Endothelial cell of umbilical vein (primary cell): Measurements from ENCODE around the gene MYO1F. TPM values are rescaled to one million over a fixed set of nuclear protein-coding genes. Genes with fewer than 3 reads are reported as not detected.

Experiments used
- BruUV-seq: library from RNA; stranded (reverse); fragments of 400-500 nt; replicated peaks from 2 replicates; lab custom pipeline; 2021; lab: Mats Ljungman, UMichigan
- CTCF ChIA-PET: fragments of 300-600, 350-600 bp; sonication (Branson Sonifier 250); formaldehyde crosslinking; loops from one replicate; lab custom pipeline; 2021; ENCODE audit warnings: antibody characterized with exemption, inconsistent platforms; lab: Charles Lee
- POLR2A ChIA-PET: fragments of 300-600, 350-600 bp; sonication (Branson Sonifier 250); formaldehyde crosslinking; loops from one replicate; lab custom pipeline; 2021; ENCODE audit warnings: antibody characterized with exemption, inconsistent platforms; lab: Charles Lee
- DNase-seq: peaks from one replicate; pipeline ENCODE4 v3.0.0-alpha.2; 2011; ENCODE audit warnings: low read depth, low spot score
- FAIRE-seq: peaks from 2 replicates; lab custom pipeline; 2011; peaks lifted over from hg19 to GRCh38; lab: Jason Lieb, UNC
- H2AFZ ChIP-seq: 2 replicates; pipeline ENCODE4 v1.6.0; 2012; ENCODE audit warnings: low read depth, low read length, control low read depth, inconsistent platforms
- H3K27ac ChIP-seq: 2 replicates; pipeline ENCODE4 v1.5.1; 2011; ENCODE audit warnings: low read depth, mild to moderate bottlenecking, control low read depth, low read length, moderate library complexity; ENCODE audit not compliant: insufficient read depth
- H3K27me3 ChIP-seq, 2 experiments: 2 replicates each; pipeline versions ENCODE4 v1.6.0 to v1.6.1; 2011; ENCODE audit warnings: low read length in 2 of 2, mixed read lengths in 1 of 2; ENCODE audit not compliant: control insufficient read depth in 2 of 2, insufficient read depth in 2 of 2
- H3K36me3 ChIP-seq, 2 experiments: 2 replicates in 1 of 2; 3 replicates in 1 of 2; pipeline ENCODE4 v1.5.1; 2011; ENCODE audit warnings: low read length in 2 of 2, mild to moderate bottlenecking in 1 of 2, moderate library complexity in 1 of 2; ENCODE audit not compliant: control insufficient read depth in 2 of 2, insufficient read depth in 2 of 2; ENCODE audit errors: extremely low read depth in 1 of 2
- H3K4me1 ChIP-seq: 3 replicates; pipeline ENCODE4 v1.5.1; 2011; ENCODE audit warnings: mild to moderate bottlenecking, low read length; ENCODE audit not compliant: control insufficient read depth, insufficient read depth; ENCODE audit errors: extremely low read depth
- H3K4me2 ChIP-seq: 2 replicates; pipeline ENCODE4 v1.6.1; 2011; ENCODE audit warnings: low read length, control low read depth, mixed read lengths; ENCODE audit not compliant: insufficient read depth
- H3K4me3 ChIP-seq, 3 experiments: fragments of 200-600 bp in 1 of 3; sonication (generic), shearing (Covaris generic) in 1 of 3; replicated peaks in 1 of 3; 2 replicates each; pipeline ENCODE4 v1.5.1; 2011 to 2016; ENCODE audit warnings: control low read depth in 3 of 3, low read length in 3 of 3, mild to moderate bottlenecking in 2 of 3, inconsistent platforms in 1 of 3, low read depth in 1 of 3, moderate library complexity in 1 of 3; ENCODE audit not compliant: insufficient read depth in 1 of 3
- H3K79me2 ChIP-seq: 2 replicates; pipeline ENCODE4 v1.6.0; 2012; ENCODE audit warnings: low read length, inconsistent platforms; ENCODE audit not compliant: control insufficient read depth, insufficient read depth
- H3K9ac ChIP-seq: replicated peaks from 2 replicates; pipeline ENCODE3; 2011; ENCODE audit warnings: low read length, control low read depth; ENCODE audit not compliant: insufficient read depth; ENCODE audit errors: extremely low read depth
- H3K9me1 ChIP-seq: replicated peaks from 3 replicates; pipeline ENCODE4 v1.6.0; 2011; ENCODE audit warnings: mild to moderate bottlenecking, low read length; ENCODE audit not compliant: control insufficient read depth, insufficient read depth; ENCODE audit errors: extremely low read depth
- H3K9me3 ChIP-seq: replicated peaks from 2 replicates; pipeline ENCODE4 v1.5.1; 2012; ENCODE audit warnings: low read length, inconsistent platforms; ENCODE audit not compliant: control insufficient read depth, insufficient read depth
- H4K20me1 ChIP-seq: replicated peaks from 2 replicates; pipeline ENCODE3; 2011; ENCODE audit warnings: mild to moderate bottlenecking, low read length; ENCODE audit not compliant: control insufficient read depth, insufficient read depth; ENCODE audit errors: extremely low read depth
- EZH2 ChIP-seq: IDR thresholded peaks from 2 replicates; pipeline ENCODE4 v1.6.1; 2012; ENCODE audit warnings: borderline replicate concordance, low read depth, mild to moderate bottlenecking, moderate library complexity, low read length, inconsistent platforms; ENCODE audit not compliant: severe bottlenecking
- FOS ChIP-seq: IDR thresholded peaks from 2 replicates; pipeline ENCODE4 v1.6.1; 2011; ENCODE audit warnings: mild to moderate bottlenecking, low read length, moderate library complexity, borderline replicate concordance; ENCODE audit not compliant: insufficient read depth
- GATA2 ChIP-seq: IDR thresholded peaks from 2 replicates; pipeline ENCODE4 v1.7.0; 2011; ENCODE audit warnings: low read depth, mild to moderate bottlenecking, moderate library complexity, mixed read lengths, low read length; ENCODE audit not compliant: insufficient read length, insufficient read depth
- MAX ChIP-seq: IDR thresholded peaks from 2 replicates; pipeline ENCODE4 v1.6.1; 2011; ENCODE audit not compliant: insufficient read depth, insufficient read length
- POLR2A ChIP-seq: IDR thresholded peaks from 2 replicates; pipeline ENCODE4 v1.6.1; 2012; ENCODE audit warnings: low read depth, mild to moderate bottlenecking, control low read depth, low read length
- dilution Hi-C: fragments of 300-500 bp; cut with MboI; formaldehyde crosslinking; loops from one replicate; pipeline ENCODE4 v1.15.0; 2019; ENCODE audit warnings: low sequenced_read_pairs; ENCODE audit not compliant: extremely low pct_ligation_motif_present
- intact Hi-C: fragments of 100-400 bp; cut with micrococcal nuclease; formaldehyde crosslinking; loops from one replicate; pipeline ENCODE4 v1.10.0; 2022
- polyA plus RNA-seq, 4 experiments: library from polyadenylated mRNA; depleted of rRNA in 3 of 4; stranded (reverse) in 3 of 4; unstranded in 1 of 4; fragments of >200 nt; gene quantifications; 2 replicates each; pipeline versions ENCODE4 v1.2.1 to v1.2.3, GENCODE V29; 2011 to 2012; ENCODE audit warnings: missing spikeins in 1 of 4
- total RNA-seq: library from RNA; stranded (reverse); gene quantifications from 2 replicates; pipeline ENCODE4 v1.2.3, GENCODE V29; 2021
- TF ChIP-seq, protein P1 (sequence below), 2 donors: IDR thresholded peaks; 1 replicate in 1 of 2; 2 replicates in 1 of 2; pipeline ENCODE4 v1.5.1; 2011; ENCODE audit warnings: low read length in 2 of 2, mild to moderate bottlenecking in 2 of 2, moderate library complexity in 2 of 2, control low read depth in 1 of 2, inconsistent platforms in 1 of 2, low read depth in 1 of 2; ENCODE audit not compliant: insufficient read depth in 1 of 2; ENCODE audit errors: extremely low read depth in 1 of 2

MYO1F gene
- total and polyA plus RNA-seq, 2 donors (not counting 3 experiments of a cell fraction or from before 2014, with no cell fraction given): 0.22 to 0.39 TPM

- intact Hi-C loops: no loop called here
- FAIRE-seq: no peak
- Histone ChIP-seq H3K9me1 (no peaks in the 10 kb centered on the region), H3K79me2 (no peaks in the 10 kb centered on the region), H3K27me3 (no peaks in the 10 kb centered on the region), H3K27ac (no peak overlapping the region), H4K20me1 (no peaks in the 10 kb centered on the region), H3K9me3 (no peaks in the 10 kb centered on the region), H2AFZ (no peak overlapping the region), H3K4me2 (no peak overlapping the region), H3K4me3 (no peak overlapping the region), H3K36me3 (no peaks in the 10 kb centered on the region), H3K4me1 (no peaks in the 10 kb centered on the region), H3K9ac (no peak overlapping the region)
- CTCF ChIA-PET: interaction anchor here (7.7 kb wide), 1 partner anchor 11 kb away, joined by 73 read pairs; the partner anchor contains the start of gene MYO1F
- no peak for DNase-seq
- dilution Hi-C loops: no loop called here
- POLR2A ChIA-PET: no interaction called here
- TF ChIP-seq EZH2 (no peak), GATA2 (no peak), MAX (no peak), POLR2A (no peak), FOS (peak; percentile 29)
- TF ChIP-seq, protein P1, sequence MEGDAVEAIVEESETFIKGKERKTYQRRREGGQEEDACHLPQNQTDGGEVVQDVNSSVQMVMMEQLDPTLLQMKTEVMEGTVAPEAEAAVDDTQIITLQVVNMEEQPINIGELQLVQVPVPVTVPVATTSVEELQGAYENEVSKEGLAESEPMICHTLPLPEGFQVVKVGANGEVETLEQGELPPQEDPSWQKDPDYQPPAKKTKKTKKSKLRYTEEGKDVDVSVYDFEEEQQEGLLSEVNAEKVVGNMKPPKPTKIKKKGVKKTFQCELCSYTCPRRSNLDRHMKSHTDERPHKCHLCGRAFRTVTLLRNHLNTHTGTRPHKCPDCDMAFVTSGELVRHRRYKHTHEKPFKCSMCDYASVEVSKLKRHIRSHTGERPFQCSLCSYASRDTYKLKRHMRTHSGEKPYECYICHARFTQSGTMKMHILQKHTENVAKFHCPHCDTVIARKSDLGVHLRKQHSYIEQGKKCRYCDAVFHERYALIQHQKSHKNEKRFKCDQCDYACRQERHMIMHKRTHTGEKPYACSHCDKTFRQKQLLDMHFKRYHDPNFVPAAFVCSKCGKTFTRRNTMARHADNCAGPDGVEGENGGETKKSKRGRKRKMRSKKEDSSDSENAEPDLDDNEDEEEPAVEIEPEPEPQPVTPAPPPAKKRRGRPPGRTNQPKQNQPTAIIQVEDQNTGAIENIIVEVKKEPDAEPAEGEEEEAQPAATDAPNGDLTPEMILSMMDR (IDR thresholded peaks at IDR 0.05; ENCODE audit: extremely low read depth in 1 of 2, insufficient read depth in 1 of 2, low read depth in 1 of 2, low read length in 2 of 2): no peak
- BruUV-seq: no TSS peak
These were observed 8.0 kb downstream of the MYO1F start for GRCh38 chr19:8569066-8569771.
